GM12892 (cell line): ENCODE data around the gene UPK2.

ENCODE experiments used
- POLR2A ChIP-seq: IDR thresholded peaks from 2 replicates; pipeline ENCODE4 v1.6.1; 2011; ENCODE audit warnings: low read depth, low read length, control low read depth
- POLR2AphosphoS5 ChIP-seq: IDR thresholded peaks from 2 replicates; pipeline ENCODE4 v1.6.1; 2011; ENCODE audit warnings: low read depth, low read length, control low read depth
- TAF1 ChIP-seq: IDR thresholded peaks from 2 replicates; pipeline ENCODE4 v1.6.1; 2011; ENCODE audit warnings: low read depth, mild to moderate bottlenecking, control low read depth, low read length, borderline replicate concordance

- no peak for TF ChIP-seq POLR2AphosphoS5
- TF ChIP-seq POLR2A, result no peak
- no peak for TF ChIP-seq TAF1
These were observed 17.9 kb downstream of the UPK2 start for GRCh38 chr11:118973985-118974384.
